NCI-H146 treated with DMSO at 0.1 percent for 48 hours (cell line): Measurements from ENCODE around the gene RABGEF1.
"Not testable (repeated sequence)": the region's sequence is repeated elsewhere in the genome, so short reads cannot be mapped to it uniquely, and the experiment has no call there.

Experiments used
- DNase-seq: peaks from one replicate; lab custom pipeline; 2025; ENCODE audit not compliant: unreplicated experiment; lab: John Stamatoyannopoulos, UW

The RABGEF1 gene

DNA sequence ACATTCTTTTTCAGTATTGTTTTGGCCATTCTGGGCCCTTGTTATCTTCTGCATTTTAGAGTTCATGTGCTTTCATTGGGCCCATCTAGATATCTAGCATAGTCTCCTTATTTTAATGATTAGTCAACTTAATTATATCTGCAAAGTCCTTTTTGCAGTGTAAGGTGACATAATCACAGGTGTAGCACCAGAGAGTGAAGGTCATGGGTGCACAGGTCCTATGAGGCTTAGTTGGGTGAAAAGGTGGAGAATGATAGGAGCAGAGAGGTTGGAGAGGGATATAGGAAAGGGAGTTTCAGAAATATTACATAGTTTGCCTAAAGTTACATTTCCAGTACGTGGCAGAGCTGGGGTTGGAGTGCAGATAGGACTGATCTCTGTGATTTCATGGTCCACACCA is 24.4 kb downstream of the RABGEF1 start:
- DNase-seq, result not testable (repeated sequence)

DNA sequence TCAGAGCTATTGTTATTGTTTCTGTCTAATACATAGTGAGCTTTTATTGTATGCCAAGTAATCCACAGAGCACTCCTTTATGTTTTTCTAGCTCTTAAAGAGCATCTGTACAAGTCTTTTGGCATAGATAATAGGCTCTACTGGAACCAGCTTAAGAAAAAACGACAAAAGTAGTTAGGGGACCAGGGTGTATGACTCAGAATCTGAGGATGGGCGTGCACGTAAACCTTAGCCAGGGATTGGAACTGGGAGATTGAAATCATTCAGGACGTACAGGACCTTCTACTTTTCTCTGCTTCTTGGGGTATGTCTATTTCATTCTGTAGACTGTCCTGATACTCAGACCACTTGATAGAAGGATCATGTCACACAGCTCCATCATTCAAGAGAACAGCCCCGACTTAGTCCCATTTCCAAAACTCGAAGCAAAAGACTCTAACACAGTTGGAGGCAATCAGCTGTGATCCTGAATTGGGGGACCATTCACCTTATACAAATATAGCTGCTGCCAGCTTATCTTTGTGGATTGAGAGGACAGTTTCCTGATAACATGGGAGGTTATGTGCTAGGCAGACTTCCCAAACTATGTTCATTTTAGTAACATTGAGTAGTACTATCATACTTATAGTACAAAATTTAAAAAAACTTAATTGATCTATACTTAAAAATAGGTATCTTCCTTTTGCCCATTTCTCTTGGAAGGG is 24.9 kb downstream of the RABGEF1 start:
- DNase-seq, result not testable (repeated sequence)

DNA sequence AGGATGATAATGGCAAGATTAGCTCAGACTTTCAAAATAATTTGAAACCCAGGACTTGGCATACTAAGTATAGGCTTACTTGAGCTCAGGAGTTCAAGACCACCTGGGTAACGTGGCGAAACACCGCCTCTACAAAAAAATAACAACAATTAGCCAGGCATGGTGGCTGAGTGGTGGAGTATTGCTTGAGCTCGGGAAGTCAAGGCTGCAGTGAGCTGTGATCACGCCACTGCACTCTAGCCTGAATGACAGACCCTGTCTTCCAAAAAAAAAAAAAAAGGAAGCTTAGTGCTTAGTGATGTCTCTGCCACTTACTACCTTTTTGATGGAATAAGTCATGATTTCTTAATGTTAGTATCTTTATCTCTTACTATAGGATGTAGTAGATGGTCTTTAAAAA is 25.5 kb downstream of the RABGEF1 start:
- DNase-seq, result no peak

DNA sequence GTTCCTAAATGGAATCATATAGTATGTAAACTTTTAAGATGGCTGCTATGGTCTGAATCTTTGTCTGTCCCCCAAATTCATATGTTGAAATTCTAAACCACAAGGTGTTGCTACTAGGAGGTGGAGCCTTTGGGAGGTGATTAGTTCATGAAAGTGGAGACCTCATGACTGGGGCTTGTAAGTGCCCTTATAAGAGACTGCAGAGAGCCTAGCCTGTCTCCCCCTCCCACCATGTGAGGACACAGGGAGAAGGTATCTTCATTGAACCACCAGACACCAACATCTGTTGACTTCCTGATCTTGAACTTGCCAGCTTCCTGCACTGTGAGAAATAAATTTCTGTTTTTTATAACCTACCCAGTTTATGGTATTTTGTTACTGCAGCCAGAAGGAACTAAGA is 27.0 kb downstream of the RABGEF1 start:
- DNase-seq, result not testable (repeated sequence)

DNA sequence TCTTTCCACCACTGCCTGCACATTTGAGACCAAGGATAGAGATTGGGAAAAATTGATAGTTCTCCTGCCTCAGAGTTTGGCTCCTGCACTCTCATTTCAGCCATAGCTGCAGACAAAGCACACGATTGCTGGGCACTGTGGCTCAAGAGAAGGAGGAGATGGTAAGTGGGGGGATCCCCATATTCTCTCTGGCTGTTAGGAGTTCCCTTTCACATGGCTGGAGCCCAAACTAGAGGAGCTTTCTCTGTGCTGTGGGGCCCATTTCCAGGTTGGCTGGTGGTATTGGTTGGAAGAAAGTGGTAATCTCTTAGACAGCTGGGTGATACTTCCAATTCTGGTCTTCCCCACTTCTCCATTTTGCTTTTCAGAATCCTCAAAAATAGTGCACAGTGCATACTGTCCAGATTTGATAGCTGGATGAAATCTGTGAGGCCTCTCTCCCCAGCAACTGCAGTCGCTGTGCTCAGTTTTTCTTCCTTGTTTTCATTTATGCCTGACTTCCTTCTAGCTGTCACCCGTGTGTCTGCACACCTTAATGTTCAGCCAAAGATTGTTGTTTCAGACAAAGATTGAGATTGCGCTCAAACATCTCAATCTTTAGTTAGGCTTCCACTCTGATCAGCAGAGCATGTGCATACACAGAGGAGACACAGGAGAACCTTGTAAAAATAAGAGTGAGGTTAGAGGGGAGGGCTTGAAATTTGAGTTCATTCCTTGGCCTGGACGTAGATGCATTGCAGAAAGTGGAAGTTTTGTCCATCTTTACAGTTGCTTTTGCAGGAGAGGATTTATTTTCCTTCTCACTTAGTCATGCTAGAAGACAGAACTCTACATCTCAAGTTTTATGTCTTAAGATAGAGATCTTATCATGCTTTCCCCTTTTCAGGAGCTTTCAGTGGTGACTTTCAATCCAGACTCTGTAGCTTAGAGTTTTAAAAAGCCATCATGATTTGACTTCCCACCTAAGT is 28.6 kb downstream of the RABGEF1 start:
- no peak for DNase-seq

DNA sequence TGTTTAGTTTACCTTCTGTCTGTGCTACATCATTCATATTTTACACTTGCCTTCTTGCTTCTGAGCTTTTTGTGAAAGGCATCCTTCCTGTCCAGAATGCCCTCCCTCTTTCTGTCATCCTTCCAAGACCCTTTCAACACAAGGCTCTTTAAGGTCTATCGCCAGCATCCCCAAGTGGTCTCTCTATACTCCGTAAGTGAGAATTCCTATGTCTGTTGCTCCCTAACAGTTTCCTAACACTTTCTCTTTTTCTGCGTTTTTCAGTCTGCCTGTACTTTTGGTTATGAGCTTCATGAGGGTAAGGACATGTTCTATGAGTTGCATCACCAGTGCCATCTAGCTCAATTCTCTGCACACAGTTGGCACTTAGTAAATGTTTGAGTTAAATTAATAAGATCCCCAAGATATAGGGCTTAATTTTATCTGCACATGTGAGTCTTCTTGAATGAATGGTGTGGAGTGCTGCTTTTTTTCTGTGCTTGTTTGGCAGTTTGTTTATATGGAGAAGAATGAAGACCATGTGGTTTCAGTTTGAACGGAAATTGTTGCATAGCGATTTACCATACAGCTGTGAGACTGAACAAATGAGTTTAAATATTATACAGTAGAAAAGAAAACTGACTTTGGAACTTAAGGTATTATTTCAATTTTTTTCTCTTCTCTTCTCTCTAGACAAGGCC is 29.4 kb downstream of the RABGEF1 start:
- DNase-seq, result no peak

DNA sequence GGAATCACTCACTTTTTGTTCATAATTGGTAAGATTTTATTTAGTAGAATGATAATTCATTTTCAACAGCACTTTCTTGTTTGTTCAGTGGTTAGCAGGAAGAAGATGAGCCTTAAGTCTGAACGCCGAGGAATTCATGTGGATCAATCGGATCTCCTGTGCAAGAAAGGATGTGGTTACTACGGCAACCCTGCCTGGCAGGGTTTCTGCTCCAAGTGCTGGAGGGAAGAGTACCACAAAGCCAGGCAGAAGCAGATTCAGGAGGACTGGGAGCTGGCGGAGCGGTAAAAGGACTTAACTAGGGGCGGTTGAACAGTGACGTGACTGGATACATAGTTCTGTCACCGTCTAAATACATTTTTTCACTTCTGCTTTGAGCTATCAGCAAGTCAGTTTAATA is 31.3 kb downstream of the RABGEF1 start:
- no peak for DNase-seq

DNA sequence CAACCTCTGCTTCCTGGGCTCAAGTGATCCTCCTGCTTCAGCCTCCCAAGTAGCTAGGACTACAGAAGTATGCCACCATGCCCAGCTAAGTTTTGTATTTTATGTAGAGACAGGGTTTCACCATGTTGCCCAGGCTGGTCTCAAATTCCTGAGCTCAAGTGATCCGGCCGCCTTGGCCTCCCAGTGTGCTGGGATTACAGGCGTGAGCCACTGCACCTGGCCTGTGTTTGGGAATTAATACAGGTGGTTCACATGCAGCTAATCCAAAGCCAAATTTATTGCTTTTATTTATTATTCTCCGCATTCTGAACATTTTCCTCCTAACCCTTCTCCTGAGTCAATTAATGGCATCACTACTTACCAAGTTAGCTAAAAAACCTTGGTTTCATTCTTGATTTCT is 33.2 kb downstream of the RABGEF1 start:
- DNase-seq, result not testable (repeated sequence)

DNA sequence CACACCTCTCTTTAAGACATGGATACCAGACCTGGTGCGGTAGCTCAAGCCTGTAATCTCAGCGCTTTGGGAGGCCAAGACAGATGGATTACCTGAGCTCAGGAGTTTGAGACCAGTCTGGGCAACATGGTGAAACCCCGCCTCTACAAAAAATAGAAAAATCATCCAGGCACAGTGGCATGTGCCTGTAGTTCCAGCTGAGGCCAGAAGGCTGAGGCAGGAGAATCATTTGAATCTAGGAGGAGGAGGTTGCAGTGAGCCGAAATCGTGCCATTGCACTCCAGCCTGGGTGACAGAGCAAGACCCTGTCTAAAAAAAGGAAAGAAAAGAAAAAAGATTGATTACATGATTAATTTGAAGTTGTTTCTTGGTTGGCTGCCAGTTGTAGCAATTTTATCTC is 35.9 kb downstream of the RABGEF1 start:
- not testable (repeated sequence) for DNase-seq

DNA sequence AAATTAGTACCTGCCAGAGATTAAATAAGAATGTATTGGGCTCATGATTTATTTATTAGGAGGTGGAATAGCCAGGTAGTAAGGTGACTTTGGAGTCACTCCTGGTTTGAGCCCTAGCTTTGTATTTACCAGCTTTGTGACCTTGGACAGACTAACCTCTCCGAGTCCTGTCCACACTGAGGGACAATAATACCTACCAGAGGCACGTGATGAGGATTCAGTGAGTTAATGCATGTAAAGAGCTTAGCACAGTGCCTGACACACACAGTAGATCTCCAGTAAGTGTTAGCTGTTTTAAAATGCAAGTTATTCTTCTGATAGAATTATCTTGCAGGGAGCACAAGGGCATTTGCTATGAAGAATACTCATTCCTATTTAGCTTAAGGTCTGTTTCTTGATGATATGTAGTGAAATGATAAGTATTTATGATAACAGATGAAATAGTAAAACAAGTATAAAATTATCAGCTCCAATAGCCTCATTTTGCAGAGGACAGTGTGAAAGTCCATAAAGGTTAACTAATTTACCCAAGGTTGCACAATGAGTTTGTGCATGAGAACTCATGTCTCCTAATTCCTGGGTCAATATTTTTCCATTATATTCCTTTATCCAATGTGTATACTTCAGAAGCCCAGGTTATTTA is 36.4 kb downstream of the RABGEF1 start:
- no peak for DNase-seq

DNA sequence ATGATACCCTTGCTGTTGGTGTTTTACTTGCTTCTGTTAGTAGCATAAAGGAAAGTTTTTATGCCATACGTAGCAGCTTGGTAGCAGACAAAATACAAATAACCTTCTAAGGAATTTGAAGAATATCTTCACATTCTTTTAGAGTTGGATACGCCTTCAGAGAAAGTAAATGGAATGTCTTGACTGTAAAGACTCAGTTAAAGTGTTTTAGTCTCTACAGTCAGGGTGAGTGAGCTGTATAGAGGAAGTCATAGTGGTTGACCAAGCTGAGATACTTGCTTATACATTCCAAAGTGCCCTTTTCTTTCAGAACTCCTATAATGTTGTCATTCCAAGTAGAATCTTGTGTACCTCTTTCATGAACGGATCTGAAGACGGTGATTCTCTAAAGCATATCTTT is 37.7 kb downstream of the RABGEF1 start:
- no peak for DNase-seq

DNA sequence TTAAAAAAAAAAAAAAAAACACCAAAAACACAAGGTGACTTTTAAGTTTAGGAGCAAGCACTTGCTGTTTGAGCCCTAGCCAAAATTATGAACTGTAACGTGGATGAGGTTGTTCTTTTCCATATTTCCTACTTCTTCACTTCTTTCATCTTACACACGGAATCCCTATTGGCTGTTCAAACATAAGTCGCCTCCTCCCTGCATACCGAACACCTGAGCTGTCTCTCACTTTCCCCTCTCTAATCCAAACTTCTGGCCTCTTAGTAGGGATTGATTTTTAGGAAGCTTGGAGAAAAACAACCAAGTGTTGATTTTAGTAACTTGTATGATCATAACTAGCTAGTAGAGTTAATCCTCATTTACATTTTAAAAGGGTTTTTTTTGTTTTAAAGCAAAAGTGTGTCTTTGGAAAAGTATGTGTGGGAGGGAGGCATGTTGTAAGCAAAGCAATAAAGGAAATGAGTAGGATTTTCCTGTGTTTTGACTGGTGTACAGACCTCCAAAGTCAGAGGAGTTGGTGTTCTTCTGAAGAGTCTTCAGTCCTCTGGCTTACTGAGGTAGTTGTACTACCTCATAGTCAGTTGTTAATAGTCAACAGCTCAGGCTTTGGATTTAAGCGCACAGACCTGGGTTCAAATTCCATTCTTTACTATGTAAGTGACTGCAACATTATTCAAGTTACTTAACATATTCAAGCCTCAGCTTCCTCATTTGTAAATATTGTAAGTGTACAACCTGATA is 39.3 kb downstream of the RABGEF1 start:
- no peak for DNase-seq

DNA sequence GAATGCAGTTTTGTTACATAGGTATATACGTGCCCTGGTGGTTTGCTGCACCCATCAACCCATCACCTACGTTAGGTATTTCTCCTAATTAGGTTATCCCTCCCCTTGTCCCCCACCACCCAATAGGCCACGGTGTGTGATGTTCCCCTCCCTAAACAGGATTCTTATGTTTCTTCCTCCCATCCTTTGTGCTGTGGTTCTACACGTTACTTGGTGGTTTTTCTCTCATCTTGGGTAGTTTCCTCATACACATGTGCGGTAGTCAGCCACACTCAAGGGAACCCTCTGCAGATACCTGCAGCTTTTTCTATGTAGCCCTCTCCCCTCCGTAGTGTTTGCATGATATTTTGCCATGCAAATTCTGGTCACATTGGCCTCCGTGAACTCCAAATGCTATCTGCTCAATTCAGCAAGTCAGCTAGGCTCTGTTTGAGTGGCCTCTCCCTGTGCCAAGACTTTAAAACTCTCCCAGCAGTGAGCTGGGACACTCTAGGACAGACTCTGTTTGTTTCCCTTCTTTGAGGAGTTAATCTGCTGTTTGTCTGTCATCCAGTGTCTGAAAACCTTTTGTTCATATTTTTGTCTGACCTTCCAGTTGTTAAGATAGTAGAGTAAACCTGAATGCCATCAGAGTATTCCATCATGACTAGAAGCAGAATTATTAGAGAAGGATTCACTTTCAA is 41.0 kb downstream of the RABGEF1 start:
- DNase-seq, result no peak

DNA sequence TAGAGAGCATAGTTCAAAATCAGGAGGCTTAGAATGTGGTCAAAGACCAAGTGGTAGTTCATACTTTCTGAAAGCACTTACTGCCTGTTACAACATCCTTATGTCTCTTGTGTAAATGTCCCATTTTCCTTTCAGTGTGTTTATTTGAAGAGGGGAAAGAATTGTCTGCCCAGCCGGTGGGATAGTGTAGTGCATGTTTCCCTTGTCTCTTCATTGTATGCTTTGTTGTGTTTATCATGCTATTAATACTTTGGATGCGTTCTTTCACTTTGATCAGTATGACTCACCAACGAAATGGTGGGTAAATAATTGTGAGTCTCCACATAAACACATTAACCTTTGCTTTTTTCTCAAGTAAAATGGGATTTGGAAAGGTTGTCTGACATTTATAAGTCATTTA is 42.3 kb downstream of the RABGEF1 start:
- DNase-seq, result not testable (repeated sequence)

DNA sequence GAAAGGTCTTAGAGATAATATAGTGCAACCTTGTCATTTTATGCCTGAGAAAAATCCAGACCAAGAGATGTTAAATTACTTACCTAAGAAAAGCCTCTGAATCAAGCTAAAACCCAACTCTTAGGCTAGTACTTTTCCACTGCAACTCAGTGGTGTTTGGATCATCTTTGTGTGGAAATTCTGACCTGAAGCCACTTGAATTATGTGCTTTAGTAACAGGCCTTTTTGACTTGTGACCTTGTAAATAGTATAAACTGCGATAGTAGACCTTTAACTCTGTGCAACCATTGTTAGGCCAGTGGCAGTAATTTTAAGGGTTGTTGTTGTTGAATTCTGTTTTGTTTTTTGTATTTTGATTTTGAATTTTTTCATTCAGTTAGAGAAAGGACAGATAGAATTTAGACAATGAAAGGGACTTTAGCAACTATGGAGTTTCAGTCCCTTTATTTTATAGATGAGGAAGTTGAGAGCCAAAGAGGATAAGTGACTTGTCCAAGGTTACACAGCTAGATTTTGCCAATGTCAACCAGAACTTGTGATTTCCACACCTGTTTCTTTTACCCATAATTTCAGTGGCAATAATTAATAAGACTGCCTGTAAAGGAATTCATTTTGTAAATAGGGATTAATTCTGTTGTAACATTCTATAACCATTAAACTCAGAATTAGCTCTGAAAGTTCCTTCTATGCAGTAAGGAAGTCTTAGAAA is 43.5 kb downstream of the RABGEF1 start:
- not testable (repeated sequence) for DNase-seq

DNA sequence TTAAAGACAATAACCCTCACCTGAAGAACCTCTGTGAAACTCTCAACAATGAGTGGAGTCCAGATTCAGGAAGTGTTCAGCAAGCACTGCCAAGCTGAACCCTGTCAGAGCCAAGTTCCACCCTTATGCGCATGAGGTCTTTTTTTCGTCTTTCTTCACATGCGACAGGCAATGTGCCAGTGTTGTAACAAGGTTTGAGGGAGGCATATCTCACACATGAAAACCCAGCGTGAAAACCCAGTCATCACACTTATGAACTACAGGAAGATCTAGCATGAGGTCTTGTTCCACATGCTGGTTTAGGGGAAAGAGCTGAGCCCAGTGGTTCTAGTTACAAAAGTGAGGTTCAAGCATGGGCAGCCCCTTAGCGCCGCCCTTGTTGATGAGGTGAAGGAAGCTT is 49.7 kb downstream of the RABGEF1 start:
- DNase-seq, result no peak

DNA sequence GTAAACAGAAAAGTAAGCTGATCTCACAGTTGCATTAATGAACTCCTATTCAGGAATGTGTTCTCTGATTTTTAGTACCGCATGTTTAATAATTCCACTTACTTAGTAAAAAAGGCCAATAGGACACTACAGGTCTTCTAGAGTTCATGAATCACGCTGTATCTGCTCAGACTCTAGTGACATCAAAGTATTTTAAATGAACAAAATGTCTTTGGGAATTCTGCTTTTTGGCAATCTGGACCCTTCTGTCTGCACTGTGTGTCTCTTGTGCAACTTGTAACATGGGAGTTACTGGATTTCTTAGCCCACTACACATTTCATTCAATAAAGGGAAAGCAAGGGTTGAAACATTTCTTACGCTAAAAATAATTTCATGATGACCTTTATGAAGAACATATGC is 50.2 kb downstream of the RABGEF1 start:
- no peak for DNase-seq

DNA sequence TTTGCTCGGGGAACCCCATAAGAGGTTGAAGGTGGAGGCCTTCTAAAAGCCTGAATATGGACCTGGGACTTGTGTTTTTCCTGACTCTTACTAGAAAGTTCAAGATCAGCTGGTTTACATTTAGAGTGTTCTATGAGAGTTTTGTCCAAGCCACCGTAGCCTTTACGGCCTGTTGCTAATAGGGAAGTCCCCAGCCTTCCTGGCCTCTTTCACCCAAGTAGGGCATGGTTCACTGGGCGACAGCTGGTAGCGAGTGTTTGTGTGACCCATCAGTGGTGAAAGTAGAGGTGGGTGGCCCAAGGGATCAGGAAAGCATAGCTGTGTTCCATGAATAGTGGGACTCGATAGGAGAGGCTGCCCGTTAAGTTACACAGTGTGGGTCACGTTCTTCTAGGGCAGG is 60.1 kb downstream of the RABGEF1 start:
- no peak for DNase-seq

DNA sequence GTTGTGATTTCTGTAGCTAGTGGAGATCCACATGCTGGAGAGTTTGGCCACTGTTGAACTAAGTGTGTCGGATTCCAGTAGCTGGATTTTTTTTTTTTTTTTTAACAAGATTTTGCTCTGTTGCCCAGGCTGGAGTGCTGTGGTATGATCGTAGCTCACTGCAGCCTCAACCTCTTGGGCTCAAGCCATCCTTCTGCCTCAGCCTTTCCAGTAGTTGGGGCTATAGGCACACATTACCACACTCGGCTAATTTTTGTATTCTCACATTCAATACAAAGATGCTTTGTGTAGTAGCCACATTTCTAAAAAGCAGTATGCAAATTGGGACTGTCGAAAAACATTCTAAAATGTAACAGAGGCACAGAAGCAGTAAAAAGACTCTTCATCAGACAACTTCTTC is 63.5 kb downstream of the RABGEF1 start:
- DNase-seq, result no peak
